ENCODE data around the gene SLC10A6. TPM values are rescaled to one million over a fixed set of nuclear protein-coding genes. Genes with fewer than 3 reads are reported as not detected.

SLC10A6 gene
- polyA plus RNA-seq, 2 of the 4 experiments (the other 2 are of a cell fraction): not detected

GRCh38 chr4:86855572-86855971, 6.4 kb upstream of the SLC10A6 start:
- FAIRE-seq (no peak), DNase-seq (ENCODE audit: low read depth in 1 of 2, low spot score in 1 of 2) (peak in 1 of 2 experiments; percentile 14), ATAC-seq (no peak)
- CTCF ChIA-PET: no interaction called here
- Histone ChIP-seq H3K9me3 (no peaks in the 10 kb centered on the region), H3K4me1 (no peaks in the 10 kb centered on the region), H3K4me2 (no peak overlapping the region), H3K4me3 (no peak overlapping the region), H3K27ac (no peak overlapping the region)
- TF ChIP-seq HOXA7 (CRISPR knock-in tag; IDR thresholded peaks at IDR 0.05) (no peak), KDM5A (IDR thresholded peaks at IDR 0.05) (no peak), MAZ (IDR thresholded peaks at IDR 0.05; ENCODE audit: borderline replicate concordance, low read depth, low read length) (no peak), MAX (IDR thresholded peaks at IDR 0.05) (no peak)
- POLR2A ChIA-PET: no interaction called here
- 39% methylated on average over 2 of the region's 2 CpGs for WGBS (ENCODE audit: missing lambda C conversion rate)

GRCh38 chr4:86853209-86853608, 4.0 kb upstream of the SLC10A6 start:
- Histone ChIP-seq H3K4me2 (no peak overlapping the region), H3K9me3 (no peaks in the 10 kb centered on the region), H3K4me1 (no peaks in the 10 kb centered on the region), H3K27ac (no peak overlapping the region), H3K4me3 (no peak overlapping the region)
- FAIRE-seq: no peak
- 65% methylated on average over 5 of the region's 5 CpGs for WGBS (ENCODE audit: missing lambda C conversion rate)
- no peak for ATAC-seq
- ChIA-PET POLR2A (no interaction called here), CTCF (no interaction called here)
- no peak for DNase-seq (ENCODE audit: low read depth in 1 of 2, low spot score in 1 of 2)
- no peak for TF ChIP-seq HEYL (CRISPR knock-in tag; IDR thresholded peaks at IDR 0.05)
- no peak for TF ChIP-seq JUNB (IDR thresholded peaks at IDR 0.05)
- TF ChIP-seq FOSL2 (IDR thresholded peaks at IDR 0.05): no peak
- no peak for TF ChIP-seq FOSL2 (CRISPR knock-in tag; IDR thresholded peaks at IDR 0.05)
- no peak for TF ChIP-seq BHLHE40 (IDR thresholded peaks at IDR 0.05; ENCODE audit: low read depth, low read length)
- TF ChIP-seq PBX3 (IDR thresholded peaks at IDR 0.05): no peak
- no peak for TF ChIP-seq ZC3H11A (IDR thresholded peaks at IDR 0.05)

GRCh38 chr4:86848136-86848535, 1.0 kb downstream of the SLC10A6 start:
- Histone ChIP-seq H3K4me1 (no peaks in the 10 kb centered on the region), H3K9me3 (no peaks in the 10 kb centered on the region), H3K27ac (no peak overlapping the region), H3K4me3 (no peak overlapping the region), H3K4me2 (no peak overlapping the region)
- no peak for FAIRE-seq
- CTCF ChIA-PET: interaction anchor here (1.3 kb wide), 1 partner anchor 9 kb away, joined by 4 read pairs; no protein-coding TSS in a partner anchor
- no peak for TF ChIP-seq TFCP2L1 (CRISPR knock-in tag; IDR thresholded peaks at IDR 0.05)
- no peak for TF ChIP-seq NR3C1 (IDR thresholded peaks at IDR 0.05)
- no peak for TF ChIP-seq NFE2L2 (conservative IDR thresholded peaks at IDR 0.05; ENCODE audit: low read length)
- no peak for TF ChIP-seq CHD2 (IDR thresholded peaks at IDR 0.05; ENCODE audit: low read length, partially characterized antibody)
- TF ChIP-seq MYC (IDR thresholded peaks at IDR 0.05; ENCODE audit: borderline replicate concordance, low read length): no peak
- TF ChIP-seq ESRRA (IDR thresholded peaks at IDR 0.05; ENCODE audit: borderline replicate concordance, low read length): no peak
- TF ChIP-seq JUN (IDR thresholded peaks at IDR 0.05): no peak
- no peak for DNase-seq (ENCODE audit: low read depth in 1 of 2, low spot score in 1 of 2)
- no peak for ATAC-seq
- 68% methylated on average over 7 of the region's 7 CpGs for WGBS (ENCODE audit: missing lambda C conversion rate)
- POLR2A ChIA-PET: no interaction called here

- FAIRE-seq: no peak
- H3K27ac ChIP-seq: no peak overlapping the region
- H3K9me3 ChIP-seq: no peaks in the 10 kb centered on the region
- ChIA-PET CTCF (interaction anchor here (1.3 kb wide), 1 partner anchor 9 kb away, joined by 4 read pairs; no protein-coding TSS in a partner anchor), POLR2A (no interaction called here)
- H3K4me3 ChIP-seq: no peak overlapping the region
- H3K4me2 ChIP-seq: no peak overlapping the region
- DNase-seq (ENCODE audit: low read depth in 1 of 2, low spot score in 1 of 2): no peak
- no peak for ATAC-seq
- H3K4me1 ChIP-seq: no peaks in the 10 kb centered on the region
- 71% methylated on average over 4 of the region's 4 CpGs for WGBS (ENCODE audit: missing lambda C conversion rate)
- TF ChIP-seq BCL3 (IDR thresholded peaks at IDR 0.05) (no peak), FOSB (CRISPR knock-in tag; IDR thresholded peaks at IDR 0.05) (no peak), E2F6 (IDR thresholded peaks at IDR 0.05; ENCODE audit: borderline replicate concordance, low read depth) (no peak), CBX8 (IDR thresholded peaks at IDR 0.05) (no peak), HEYL (CRISPR knock-in tag; IDR thresholded peaks at IDR 0.05) (no peak), CHD2 (IDR thresholded peaks at IDR 0.05; ENCODE audit: low read length, partially characterized antibody) (no peak), EHMT2 (IDR thresholded peaks at IDR 0.05; ENCODE audit: low read depth) (no peak), JUNB (IDR thresholded peaks at IDR 0.05) (no peak), ATOH8 (CRISPR knock-in tag; IDR thresholded peaks at IDR 0.05; ENCODE audit: low read depth) (no peak), HOXB5 (CRISPR knock-in tag; IDR thresholded peaks at IDR 0.05) (no peak), FOXS1 (CRISPR knock-in tag; IDR thresholded peaks at IDR 0.05) (no peak), KDM1A (IDR thresholded peaks at IDR 0.05; ENCODE audit: low read depth) (no peak), TP53 (CRISPR knock-in tag; IDR thresholded peaks at IDR 0.05) (no peak), MYC (IDR thresholded peaks at IDR 0.05; ENCODE audit: borderline replicate concordance, low read length) (no peak), HES2 (IDR thresholded peaks at IDR 0.05) (no peak), PBX3 (IDR thresholded peaks at IDR 0.05) (no peak), NR3C1 (IDR thresholded peaks at IDR 0.05) (no peak)
Measured at GRCh38 chr4:86847571-86847970, 1.6 kb downstream of the SLC10A6 start.
